Measurements from ENCODE around the gene CALML5. TPM values are rescaled to one million over a fixed set of nuclear protein-coding genes. Genes with fewer than 3 reads are reported as not detected.

Gene CALML5
- total and polyA plus RNA-seq, 4 donors, result not detected

GRCh38 chr10:5534051-5534821 lies 34.9 kb upstream of the CALML5 start:
- Histone ChIP-seq H3K27me3 (ENCODE audit: control insufficient read depth, insufficient read depth, low read length) (no peaks in the 10 kb centered on the region), H3K27ac (ENCODE audit: low read depth, low read length) (peak overlapping the region; percentile 49), H3K4me3 (ENCODE audit: low read depth, low read length) (no peak overlapping the region), H3K4me1 (ENCODE audit: control insufficient read depth, insufficient read depth, low read length) (peaks cover 7% of the 10 kb centered on the region), H3K36me3 (ENCODE audit: control insufficient read depth, insufficient read depth, low read length) (no peaks in the 10 kb centered on the region), H3K9me3 (ENCODE audit: control insufficient read depth, insufficient read depth, low read length) (no peaks in the 10 kb centered on the region)
- WGBS (ENCODE audit: insufficient coverage), result 77% methylated on average over 38 of the region's 38 CpGs
- no peak for DNase-seq (ENCODE audit: low read depth in 4 of 6, low spot score in 6 of 6)

DNA sequence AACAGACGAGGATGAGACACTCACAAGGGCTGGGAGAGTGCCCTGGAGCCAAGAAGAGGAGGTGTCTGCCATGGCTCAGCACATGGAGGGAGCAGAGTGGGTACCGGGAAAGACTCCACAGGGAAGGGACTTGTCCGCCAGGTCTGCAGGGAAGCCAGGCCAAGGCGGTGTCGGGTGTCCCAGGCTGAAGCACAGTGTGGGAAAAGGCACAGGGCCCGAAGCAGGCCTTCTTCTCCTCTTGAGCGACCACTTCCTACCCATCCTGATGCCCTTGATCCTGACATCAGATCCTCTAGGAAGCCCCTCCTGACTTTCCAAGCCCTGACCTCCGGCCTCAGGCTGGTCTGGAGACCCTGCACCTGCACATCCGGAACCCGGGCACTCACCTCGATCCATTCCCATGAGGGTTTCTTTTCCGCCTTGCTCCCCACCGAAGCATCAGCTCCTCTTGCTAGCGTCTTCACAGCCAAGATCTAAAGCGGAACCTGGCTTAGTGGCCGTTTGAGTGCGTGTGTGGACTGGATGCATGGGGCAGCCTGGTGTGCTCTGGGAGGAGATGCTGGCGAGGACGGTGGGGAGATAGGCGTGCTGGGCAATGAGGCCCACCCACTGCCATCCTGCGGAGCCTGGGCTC lies 33.8 kb upstream of the CALML5 start:
- Histone ChIP-seq H3K27ac (ENCODE audit: low read depth, low read length) (no peak overlapping the region), H3K4me1 (ENCODE audit: control insufficient read depth, insufficient read depth, low read length) (peaks cover 7% of the 10 kb centered on the region), H3K9me3 (ENCODE audit: control insufficient read depth, insufficient read depth, low read length) (no peaks in the 10 kb centered on the region), H3K27me3 (ENCODE audit: control insufficient read depth, insufficient read depth, low read length) (no peaks in the 10 kb centered on the region), H3K4me3 (ENCODE audit: low read depth, low read length) (no peak overlapping the region), H3K36me3 (ENCODE audit: control insufficient read depth, insufficient read depth, low read length) (no peaks in the 10 kb centered on the region)
- DNase-seq (ENCODE audit: low read depth in 4 of 6, low spot score in 6 of 6), result no peak
- 91% methylated on average over 19 of the region's 21 CpGs for WGBS (ENCODE audit: insufficient coverage)

- peaks cover 7% of the 10 kb centered on the region for H3K4me1 ChIP-seq (ENCODE audit: control insufficient read depth, insufficient read depth, low read length)
- no peaks in the 10 kb centered on the region for H3K9me3 ChIP-seq (ENCODE audit: control insufficient read depth, insufficient read depth, low read length)
- no peaks in the 10 kb centered on the region for H3K36me3 ChIP-seq (ENCODE audit: control insufficient read depth, insufficient read depth, low read length)
- H3K27ac ChIP-seq (ENCODE audit: low read depth, low read length), result no peak overlapping the region
- no peak overlapping the region for H3K4me3 ChIP-seq (ENCODE audit: low read depth, low read length)
- 94% methylated on average over 3 of the region's 6 CpGs for WGBS (ENCODE audit: insufficient coverage)
- H3K27me3 ChIP-seq (ENCODE audit: control insufficient read depth, insufficient read depth, low read length), result no peaks in the 10 kb centered on the region
- no peak for DNase-seq (ENCODE audit: low read depth in 4 of 6, low spot score in 6 of 6)
Measured at GRCh38 chr10:5532618-5533097, 33.3 kb upstream of the CALML5 start.

GRCh38 chr10:5532307-5532605 lies 32.9 kb upstream of the CALML5 start:
- Histone ChIP-seq H3K27ac (ENCODE audit: low read depth, low read length) (no peak overlapping the region), H3K36me3 (ENCODE audit: control insufficient read depth, insufficient read depth, low read length) (no peaks in the 10 kb centered on the region), H3K4me1 (ENCODE audit: control insufficient read depth, insufficient read depth, low read length) (peaks cover 7% of the 10 kb centered on the region), H3K4me3 (ENCODE audit: low read depth, low read length) (no peak overlapping the region), H3K27me3 (ENCODE audit: control insufficient read depth, insufficient read depth, low read length) (no peaks in the 10 kb centered on the region), H3K9me3 (ENCODE audit: control insufficient read depth, insufficient read depth, low read length) (no peaks in the 10 kb centered on the region)
- 96% methylated on average over 10 of the region's 10 CpGs for WGBS (ENCODE audit: insufficient coverage)
- no peak for DNase-seq (ENCODE audit: low read depth in 4 of 6, low spot score in 6 of 6)

- WGBS (ENCODE audit: insufficient coverage), result 91% methylated on average over 9 of the region's 10 CpGs
- Histone ChIP-seq H3K36me3 (ENCODE audit: control insufficient read depth, insufficient read depth, low read length) (no peaks in the 10 kb centered on the region), H3K27me3 (ENCODE audit: control insufficient read depth, insufficient read depth, low read length) (no peaks in the 10 kb centered on the region), H3K27ac (ENCODE audit: low read depth, low read length) (no peak overlapping the region), H3K9me3 (ENCODE audit: control insufficient read depth, insufficient read depth, low read length) (no peaks in the 10 kb centered on the region), H3K4me1 (ENCODE audit: control insufficient read depth, insufficient read depth, low read length) (peaks cover 7% of the 10 kb centered on the region), H3K4me3 (ENCODE audit: low read depth, low read length) (no peak overlapping the region)
- DNase-seq (ENCODE audit: low read depth in 4 of 6, low spot score in 6 of 6), result no peak
Measured at GRCh38 chr10:5531558-5532306, 32.4 kb upstream of the CALML5 start.

DNA sequence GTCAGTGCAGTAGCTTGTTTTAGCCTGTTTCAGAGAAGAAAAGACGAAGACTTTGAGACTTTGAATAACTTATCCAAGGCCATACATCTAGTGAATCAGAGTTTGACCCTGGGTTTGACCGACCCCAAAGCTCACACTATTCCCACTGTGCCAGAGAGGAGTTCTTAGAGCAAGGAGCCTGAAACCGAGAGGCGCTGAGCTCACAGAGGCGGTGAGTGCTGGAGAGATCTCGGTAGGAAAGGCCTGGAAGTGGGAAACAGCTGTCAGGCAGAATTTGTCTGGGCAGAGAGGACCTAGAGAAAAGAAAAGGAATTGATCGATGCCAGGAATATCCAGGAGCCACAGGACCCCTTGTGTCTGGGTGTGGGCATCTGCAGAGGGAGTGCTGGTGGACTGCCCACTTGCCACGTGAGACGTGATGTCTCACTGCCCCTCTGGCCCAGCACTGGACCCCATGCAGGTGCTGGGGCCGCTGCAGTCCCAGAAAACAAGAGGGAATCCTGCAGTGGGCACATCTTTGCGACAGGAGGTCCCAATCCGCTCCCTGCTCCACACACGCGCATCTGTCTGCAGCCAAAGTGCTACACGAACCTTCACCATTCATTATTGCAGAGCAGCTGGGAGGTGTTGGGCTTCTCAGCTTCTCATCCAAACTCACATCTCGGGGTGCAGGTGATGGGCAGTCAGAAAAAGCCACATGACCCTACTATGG lies 31.6 kb upstream of the CALML5 start:
- 91% methylated on average over 14 of the region's 16 CpGs for WGBS (ENCODE audit: insufficient coverage)
- no peaks in the 10 kb centered on the region for H3K9me3 ChIP-seq (ENCODE audit: control insufficient read depth, insufficient read depth, low read length)
- no peak for DNase-seq (ENCODE audit: low read depth in 4 of 6, low spot score in 6 of 6)
- H3K36me3 ChIP-seq (ENCODE audit: control insufficient read depth, insufficient read depth, low read length), result no peaks in the 10 kb centered on the region
- no peak overlapping the region for H3K27ac ChIP-seq (ENCODE audit: low read depth, low read length)
- H3K27me3 ChIP-seq (ENCODE audit: control insufficient read depth, insufficient read depth, low read length), result no peaks in the 10 kb centered on the region
- peaks cover 7% of the 10 kb centered on the region for H3K4me1 ChIP-seq (ENCODE audit: control insufficient read depth, insufficient read depth, low read length)
- no peak overlapping the region for H3K4me3 ChIP-seq (ENCODE audit: low read depth, low read length)

DNA sequence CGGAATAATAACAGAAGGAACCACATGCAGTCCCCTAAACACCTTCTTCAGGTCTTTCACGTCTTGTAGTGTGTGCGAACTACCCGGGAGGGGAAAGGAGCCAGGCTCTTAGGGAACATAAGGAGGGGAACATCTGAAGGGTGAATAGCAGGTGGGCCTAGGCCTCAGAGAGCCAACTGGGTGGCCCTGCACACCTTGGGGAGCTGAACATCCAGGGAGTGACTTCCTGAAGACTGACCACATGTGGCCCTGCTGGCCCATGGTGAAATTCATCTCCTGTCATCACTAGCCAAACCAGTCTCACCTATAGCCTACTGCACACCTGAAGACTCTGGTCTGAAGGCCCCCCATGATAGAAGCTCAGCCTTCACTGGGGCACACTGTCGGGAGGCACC lies 31.0 kb upstream of the CALML5 start:
- no peak for DNase-seq (ENCODE audit: low read depth in 4 of 6, low spot score in 6 of 6)
- Histone ChIP-seq H3K27ac (ENCODE audit: low read depth, low read length) (no peak overlapping the region), H3K4me1 (ENCODE audit: control insufficient read depth, insufficient read depth, low read length) (peaks cover 11% of the 10 kb centered on the region), H3K9me3 (ENCODE audit: control insufficient read depth, insufficient read depth, low read length) (no peaks in the 10 kb centered on the region), H3K4me3 (ENCODE audit: low read depth, low read length) (no peak overlapping the region), H3K27me3 (ENCODE audit: control insufficient read depth, insufficient read depth, low read length) (no peaks in the 10 kb centered on the region), H3K36me3 (ENCODE audit: control insufficient read depth, insufficient read depth, low read length) (no peaks in the 10 kb centered on the region)
- 100% methylated on average over 3 of the region's 5 CpGs for WGBS (ENCODE audit: insufficient coverage)

- H3K4me1 ChIP-seq (ENCODE audit: control insufficient read depth, insufficient read depth, low read length), result peaks cover 11% of the 10 kb centered on the region
- no peak for DNase-seq (ENCODE audit: low read depth in 4 of 6, low spot score in 6 of 6)
Measured at GRCh38 chr10:5529702-5530411, 30.5 kb upstream of the CALML5 start.

More at GRCh38 chr10:5529702-5530411, 30.5 kb upstream of the CALML5 start:
- Histone ChIP-seq H3K9me3 (ENCODE audit: control insufficient read depth, insufficient read depth, low read length) (no peaks in the 10 kb centered on the region), H3K36me3 (ENCODE audit: control insufficient read depth, insufficient read depth, low read length) (no peaks in the 10 kb centered on the region), H3K27ac (ENCODE audit: low read depth, low read length) (no peak overlapping the region), H3K27me3 (ENCODE audit: control insufficient read depth, insufficient read depth, low read length) (no peaks in the 10 kb centered on the region), H3K4me3 (ENCODE audit: low read depth, low read length) (no peak overlapping the region)
- WGBS (ENCODE audit: insufficient coverage), result 92% methylated on average over 4 of the region's 7 CpGs

All from spinal cord (tissue), 10 donors.